Measurements from ENCODE around the gene FARP1.
A peak's percentile ranks its signal among the peaks of the same experiment; 100 is the strongest.

Gene FARP1

GRCh38 chr13:98176777-98177608 lies 34.1 kb downstream of the FARP1 start, which contains the start of gene RNF113B:
Gene RNF113B (minus strand): TSS chr13:98177269. CDS start chr13:98177236, 33 bp downstream.
- DNase-seq, result no peak

GRCh38 chr13:98180092-98180491 lies 37.2 kb downstream of the FARP1 start:
- no peak for DNase-seq

GRCh38 chr13:98181111-98181815 lies 38.4 kb downstream of the FARP1 start:
- DNase-seq, result no peak

GRCh38 chr13:98182153-98182552 lies 39.3 kb downstream of the FARP1 start:
- no peak for DNase-seq

GRCh38 chr13:98182589-98182988 lies 39.7 kb downstream of the FARP1 start:
- no peak for DNase-seq

GRCh38 chr13:98184792-98185191 lies 41.9 kb downstream of the FARP1 start:
- DNase-seq, result no peak

GRCh38 chr13:98187155-98187964 lies 44.5 kb downstream of the FARP1 start:
- DNase-seq, result no peak

- DNase-seq, result no peak
Measured at GRCh38 chr13:98187965-98188261, 45.0 kb downstream of the FARP1 start.

GRCh38 chr13:98188544-98189166 lies 45.8 kb downstream of the FARP1 start:
- DNase-seq, result no peak

GRCh38 chr13:98189841-98190505 lies 47.1 kb downstream of the FARP1 start:
- DNase-seq, result peak; percentile 39 to 43

- no peak for DNase-seq
Measured at GRCh38 chr13:98190889-98191444, 48.1 kb downstream of the FARP1 start.

- no peak for DNase-seq
Measured at GRCh38 chr13:98192008-98192407, 49.1 kb downstream of the FARP1 start.

- no peak for DNase-seq
Measured at GRCh38 chr13:98195054-98195791, 52.3 kb downstream of the FARP1 start.

GRCh38 chr13:98198683-98199082 lies 55.8 kb downstream of the FARP1 start:
- no peak for DNase-seq

- no peak for DNase-seq
Measured at GRCh38 chr13:98199480-98199879, 56.6 kb downstream of the FARP1 start.

- no peak for DNase-seq
Measured at GRCh38 chr13:98200211-98200878, 57.5 kb downstream of the FARP1 start.

- DNase-seq, result no peak
Measured at GRCh38 chr13:98201189-98201588, 58.3 kb downstream of the FARP1 start.

GRCh38 chr13:98201984-98202383 lies 59.1 kb downstream of the FARP1 start:
- DNase-seq, result no peak

GRCh38 chr13:98203646-98204326 lies 60.9 kb downstream of the FARP1 start:
- no peak for DNase-seq

- no peak for DNase-seq
Measured at GRCh38 chr13:98204546-98204945, 61.7 kb downstream of the FARP1 start.
